GM21619 (cell line): ENCODE measurements around the gene UBE2E2.

Experiments used
- ATAC-seq: cut with Tn5 transposase; IDR thresholded peaks from one replicate; pipeline ENCODE4 v1.9.1; 2021; ENCODE audit not compliant: unreplicated experiment

Gene UBE2E2

GRCh38 chr3:23377928-23378672 lies 175.0 kb downstream of the UBE2E2 start:
- ATAC-seq, result peak; percentile 61

- ATAC-seq, result no peak
Measured at GRCh38 chr3:23383875-23384274, 180.7 kb downstream of the UBE2E2 start.

- no peak for ATAC-seq
Measured at GRCh38 chr3:23385327-23385726, 182.2 kb downstream of the UBE2E2 start.

GRCh38 chr3:23387286-23387918 lies 184.3 kb downstream of the UBE2E2 start:
- no peak for ATAC-seq

GRCh38 chr3:23389089-23389488 lies 186.0 kb downstream of the UBE2E2 start:
- ATAC-seq, result no peak

GRCh38 chr3:23389686-23390085 lies 186.6 kb downstream of the UBE2E2 start:
- ATAC-seq, result no peak

- ATAC-seq, result no peak
Measured at GRCh38 chr3:23390446-23390845, 187.3 kb downstream of the UBE2E2 start.

GRCh38 chr3:23390989-23391553 lies 187.9 kb downstream of the UBE2E2 start:
- ATAC-seq, result no peak

GRCh38 chr3:23395115-23395514 lies 192.0 kb downstream of the UBE2E2 start:
- ATAC-seq, result no peak

- no peak for ATAC-seq
Measured at GRCh38 chr3:23396746-23397145, 193.6 kb downstream of the UBE2E2 start.

- no peak for ATAC-seq
Measured at GRCh38 chr3:23399221-23399620, 196.1 kb downstream of the UBE2E2 start.

- ATAC-seq, result no peak
Measured at GRCh38 chr3:23402728-23403492, 199.8 kb downstream of the UBE2E2 start.

GRCh38 chr3:23404246-23404645 lies 201.1 kb downstream of the UBE2E2 start:
- ATAC-seq, result no peak

GRCh38 chr3:23405081-23405480 lies 202.0 kb downstream of the UBE2E2 start:
- peak; percentile 52 for ATAC-seq

- ATAC-seq, result no peak
Measured at GRCh38 chr3:23406601-23407000, 203.5 kb downstream of the UBE2E2 start.

- no peak for ATAC-seq
Measured at GRCh38 chr3:23418026-23418425, 214.9 kb downstream of the UBE2E2 start.

GRCh38 chr3:23421811-23422516 lies 218.8 kb downstream of the UBE2E2 start:
- ATAC-seq, result peak; percentile 43

- peak; percentile 83 for ATAC-seq
Measured at GRCh38 chr3:23422517-23422851, 219.4 kb downstream of the UBE2E2 start.

- no peak for ATAC-seq
Measured at GRCh38 chr3:23425410-23425809, 222.3 kb downstream of the UBE2E2 start.

- ATAC-seq, result peak; percentile 59
Measured at GRCh38 chr3:23430781-23431398, 227.8 kb downstream of the UBE2E2 start.

- no peak for ATAC-seq
Measured at GRCh38 chr3:23431764-23432163, 228.6 kb downstream of the UBE2E2 start.
